GM21447 (cell line): ENCODE measurements around the gene OR10S1.
"Not testable (repeated sequence)": the region's sequence is repeated elsewhere in the genome, so short reads cannot be mapped to it uniquely, and the experiment has no call there.

Source experiments
- ATAC-seq: cut with Tn5 transposase; IDR thresholded peaks from one replicate; pipeline ENCODE4 v1.9.1; 2021; ENCODE audit not compliant: unreplicated experiment

Gene OR10S1

DNA sequence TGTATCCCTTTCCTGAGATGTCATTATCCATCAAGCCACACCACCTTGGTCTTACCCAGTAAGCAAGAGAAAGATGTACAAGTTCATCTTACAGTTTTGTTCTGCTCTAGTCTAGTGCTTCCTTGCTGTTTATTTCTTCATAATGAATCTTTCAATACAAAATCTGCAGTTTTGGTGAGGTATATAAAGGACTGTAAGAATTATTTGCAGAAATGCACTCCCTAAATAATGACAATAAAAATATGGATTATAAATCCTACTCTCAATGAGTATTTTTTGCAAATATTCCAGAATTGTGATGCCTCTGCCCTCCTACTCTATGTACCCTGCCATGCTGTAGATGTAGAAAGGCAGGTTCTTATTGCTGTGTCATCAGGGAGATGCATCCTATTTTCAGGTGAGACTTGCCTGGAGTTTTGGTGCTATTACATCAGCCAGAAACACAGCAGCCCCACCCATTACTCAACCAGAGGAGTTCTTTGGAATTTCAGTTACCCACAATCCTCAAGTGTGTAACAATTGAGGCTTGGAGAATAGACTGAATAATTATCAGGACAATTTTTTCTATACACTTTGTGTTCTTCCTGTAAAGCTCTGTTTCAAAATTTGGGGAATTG is at the start of gene OR10S1:
TSS of gene OR10S1 (minus strand) at position 51 of the 617 bp plus-strand sequence. CDS start 117 bp downstream, outside the sequence.
- no peak for ATAC-seq

DNA sequence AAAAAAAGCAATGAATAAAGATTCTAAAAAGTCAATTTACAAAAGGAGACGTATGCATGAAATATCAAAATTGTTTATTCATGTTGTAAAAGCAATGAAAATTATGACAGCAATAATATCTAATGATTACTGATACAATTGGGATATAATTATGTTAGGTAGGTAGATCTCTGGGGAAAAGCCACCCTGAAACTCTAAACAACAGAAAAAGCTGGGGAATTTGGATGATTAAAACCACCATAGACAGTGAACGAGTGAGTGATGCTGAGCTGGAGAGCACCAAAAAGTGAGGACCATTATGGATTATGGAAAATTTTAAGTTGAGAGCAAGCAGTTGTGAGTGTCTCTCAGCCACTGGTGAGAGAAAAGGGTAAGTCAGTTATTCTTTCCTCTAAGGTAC is 48.9 kb upstream of the OR10S1 start, which contains the start of gene OR10G8:
TSS of gene OR10G8 (plus strand) at position 301 of the 400 bp plus-strand sequence. CDS start 2,825 bp downstream, outside the sequence.
- ATAC-seq = no peak

DNA sequence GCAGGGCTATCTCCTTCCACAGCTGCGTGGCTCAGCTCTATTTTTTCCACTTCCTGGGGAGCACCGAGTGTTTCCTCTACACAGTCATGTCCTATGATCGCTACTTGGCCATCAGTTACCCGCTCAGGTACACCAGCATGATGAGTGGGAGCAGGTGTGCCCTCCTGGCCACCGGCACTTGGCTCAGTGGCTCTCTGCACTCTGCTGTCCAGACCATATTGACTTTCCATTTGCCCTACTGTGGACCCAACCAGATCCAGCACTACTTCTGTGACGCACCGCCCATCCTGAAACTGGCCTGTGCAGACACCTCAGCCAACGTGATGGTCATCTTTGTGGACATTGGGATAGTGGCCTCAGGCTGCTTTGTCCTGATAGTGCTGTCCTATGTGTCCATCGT is 38.3 kb upstream of the OR10S1 start:
- not testable (repeated sequence) for ATAC-seq

DNA sequence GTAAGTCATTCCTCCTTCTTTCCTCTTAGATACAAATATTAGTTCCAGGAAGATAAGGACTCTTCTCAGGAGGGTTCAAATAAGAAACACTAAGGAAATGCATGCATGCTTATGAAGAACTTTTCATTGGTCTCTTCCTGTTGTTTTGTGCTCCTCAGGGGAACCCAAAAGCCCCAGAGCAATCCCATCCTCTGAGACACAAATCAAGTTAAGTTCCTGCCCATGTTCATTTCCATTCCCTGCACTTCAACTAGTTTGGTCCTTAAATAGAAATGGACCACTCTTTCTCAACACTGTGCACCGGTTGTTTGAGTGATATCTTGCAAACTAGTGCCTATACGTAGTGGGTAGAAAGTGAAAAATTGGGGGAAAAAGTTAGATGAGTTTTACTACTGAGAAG is 35.1 kb upstream of the OR10S1 start, which contains the start of gene OR10G4:
TSS of gene OR10G4 (plus strand) at position 301 of the 400 bp plus-strand sequence. CDS start 2,578 bp downstream, outside the sequence.
- ATAC-seq = no peak

DNA sequence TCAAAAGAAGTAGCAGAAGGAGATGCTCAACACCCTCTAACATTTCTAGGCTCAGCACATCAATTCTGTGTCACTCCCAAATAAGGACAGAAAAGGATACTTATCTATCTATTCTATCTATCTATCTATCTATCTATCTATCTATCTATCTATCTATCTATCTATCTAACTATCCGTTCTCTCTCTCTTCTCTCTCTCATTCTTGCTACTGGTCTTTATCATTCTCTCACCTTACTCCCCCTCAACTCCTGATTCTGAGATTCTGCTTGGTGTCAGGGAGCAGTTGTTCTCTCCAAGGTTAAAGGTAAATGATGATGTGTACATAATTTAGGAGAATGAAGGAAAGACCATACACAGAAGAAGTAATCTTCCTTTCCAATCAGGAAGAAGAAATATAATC is 17.5 kb upstream of the OR10S1 start, which contains the start of gene OR10G6:
TSS of gene OR10G6 (minus strand) at position 43 of the 400 bp plus-strand sequence. CDS start at position 43, 0 bp downstream.
- no peak for ATAC-seq

GRCh38 chr11:123979311-123979710 is 1.7 kb upstream of the OR10S1 start:
- ATAC-seq = no peak

- no peak for ATAC-seq
Observed at GRCh38 chr11:123976770-123977560, 616 bp downstream of the OR10S1 start.

- no peak for ATAC-seq
Observed at GRCh38 chr11:123973816-123974215, 3.8 kb downstream of the OR10S1 start.

- ATAC-seq = no peak
Observed at GRCh38 chr11:123956752-123957151, 20.8 kb downstream of the OR10S1 start.

GRCh38 chr11:123945132-123945531 is 32.4 kb downstream of the OR10S1 start:
- no peak for ATAC-seq

- no peak for ATAC-seq
Observed at GRCh38 chr11:123943738-123944137, 33.8 kb downstream of the OR10S1 start, which contains the start of gene OR6T1. OR6T1 (minus strand) TSS chr11:123943838; CDS start chr11:123943838, 0 bp downstream.

- ATAC-seq = no peak
Observed at GRCh38 chr11:123942413-123942812, 35.2 kb downstream of the OR10S1 start.

GRCh38 chr11:123939317-123939716 is 38.3 kb downstream of the OR10S1 start, which contains the start of gene OR4D5:
OR4D5 (plus strand) TSS chr11:123939617; CDS start chr11:123939617, 0 bp downstream.
- no peak for ATAC-seq
